Body of pancreas (tissue), 4 donors: ENCODE results near the gene GMDS.

Experiments
- POLR2A ChIP-seq, 3 donors: fragments of 450-650 bp; IDR thresholded peaks; one replicate each; pipeline ENCODE4 v1.6.1; 2016; ENCODE audit warnings: antibody characterized with exemption in 3 of 3, mild to moderate bottlenecking in 2 of 3
- TF ChIP-seq, protein P1 (sequence below), 7 experiments: fragments of 450-650 bp in 4 of 7; fragments of 200-600 bp in 3 of 7; sonication (generic) in 3 of 7; IDR thresholded peaks; one replicate each; pipeline ENCODE4 v1.5.1; 2016 to 2019; ENCODE audit warnings: antibody characterized with exemption in 7 of 7

DNA sequence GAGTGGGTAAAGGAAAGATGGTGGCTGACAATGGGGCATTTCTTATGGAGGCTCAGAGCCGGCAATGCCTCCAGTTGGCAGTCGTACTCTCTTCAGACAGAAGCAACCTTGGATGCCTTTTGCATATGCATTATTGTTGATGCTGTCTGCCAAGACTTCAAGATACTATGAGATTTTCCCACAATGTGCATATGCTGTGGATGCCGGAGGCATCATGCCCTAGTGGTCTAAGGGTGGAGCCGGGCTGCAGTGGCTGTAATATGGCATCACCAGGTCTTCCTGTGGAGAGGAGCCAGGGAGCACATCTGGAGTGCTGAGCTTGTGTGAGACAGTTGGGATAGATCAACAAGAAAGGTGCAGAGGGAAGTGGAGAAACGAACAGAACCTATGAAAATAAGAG, 530.8 kb downstream of the GMDS start:
- TF ChIP-seq POLR2A (IDR thresholded peaks at IDR 0.05), result no peak
- TF ChIP-seq, protein P1, sequence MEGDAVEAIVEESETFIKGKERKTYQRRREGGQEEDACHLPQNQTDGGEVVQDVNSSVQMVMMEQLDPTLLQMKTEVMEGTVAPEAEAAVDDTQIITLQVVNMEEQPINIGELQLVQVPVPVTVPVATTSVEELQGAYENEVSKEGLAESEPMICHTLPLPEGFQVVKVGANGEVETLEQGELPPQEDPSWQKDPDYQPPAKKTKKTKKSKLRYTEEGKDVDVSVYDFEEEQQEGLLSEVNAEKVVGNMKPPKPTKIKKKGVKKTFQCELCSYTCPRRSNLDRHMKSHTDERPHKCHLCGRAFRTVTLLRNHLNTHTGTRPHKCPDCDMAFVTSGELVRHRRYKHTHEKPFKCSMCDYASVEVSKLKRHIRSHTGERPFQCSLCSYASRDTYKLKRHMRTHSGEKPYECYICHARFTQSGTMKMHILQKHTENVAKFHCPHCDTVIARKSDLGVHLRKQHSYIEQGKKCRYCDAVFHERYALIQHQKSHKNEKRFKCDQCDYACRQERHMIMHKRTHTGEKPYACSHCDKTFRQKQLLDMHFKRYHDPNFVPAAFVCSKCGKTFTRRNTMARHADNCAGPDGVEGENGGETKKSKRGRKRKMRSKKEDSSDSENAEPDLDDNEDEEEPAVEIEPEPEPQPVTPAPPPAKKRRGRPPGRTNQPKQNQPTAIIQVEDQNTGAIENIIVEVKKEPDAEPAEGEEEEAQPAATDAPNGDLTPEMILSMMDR (IDR thresholded peaks at IDR 0.05), result no peak
